NK-92 treated with Interleukin-12 subunit alpha and Interleukin-12 subunit beta, amount 100 ng/mL, for 24 hours (cell line): Measurements from ENCODE around the gene NGEF.

Experiments used
- DNase-seq: peaks from one replicate; lab custom pipeline; 2025; lab: John Stamatoyannopoulos, UW

The NGEF gene

GRCh38 chr2:232966122-232966521, 46.9 kb downstream of the NGEF start:
- no peak for DNase-seq

DNA sequence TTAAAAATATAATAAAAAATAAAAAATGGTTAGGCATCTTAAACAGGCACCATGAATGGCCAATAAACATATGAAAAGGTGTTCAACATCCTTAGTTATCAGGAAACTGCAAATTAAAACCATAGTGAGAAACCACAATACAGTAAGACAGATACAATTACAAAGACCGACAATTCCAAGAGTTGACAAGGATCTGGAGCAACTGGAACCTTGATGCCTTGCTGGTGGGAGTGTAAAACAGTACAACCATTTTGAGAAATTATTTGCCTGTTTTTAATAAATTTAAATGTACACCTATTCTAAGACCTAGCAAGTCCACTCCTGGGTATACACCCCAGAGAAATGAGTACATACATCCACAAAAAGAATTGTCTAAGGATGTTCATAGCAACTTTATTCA, 49.1 kb downstream of the NGEF start:
- no peak for DNase-seq

DNA sequence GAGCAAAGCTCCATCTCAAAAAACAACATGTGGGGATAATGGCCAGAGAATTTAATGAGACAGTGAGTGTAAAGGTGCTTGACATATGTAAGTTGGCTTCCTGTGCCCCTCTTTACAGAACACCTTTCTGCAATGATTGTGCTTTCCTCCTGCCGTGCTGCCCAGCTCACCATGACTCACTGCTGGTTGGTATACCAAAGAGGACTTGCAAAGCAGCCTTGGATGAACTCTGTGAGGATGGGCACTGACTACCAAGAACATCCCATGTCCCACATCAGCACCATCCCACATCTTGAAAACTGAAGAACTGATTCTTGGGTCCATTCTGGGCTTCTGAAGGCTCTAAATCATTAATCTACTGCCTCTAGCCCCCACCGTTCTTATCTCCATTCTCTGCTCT, 52.2 kb downstream of the NGEF start:
- DNase-seq = no peak

GRCh38 chr2:232959139-232959538, 53.9 kb downstream of the NGEF start:
- no peak for DNase-seq

GRCh38 chr2:232957657-232958090, 55.4 kb downstream of the NGEF start:
- DNase-seq = no peak

- DNase-seq = no peak
Measured at GRCh38 chr2:232955856-232956255, 57.2 kb downstream of the NGEF start.

DNA sequence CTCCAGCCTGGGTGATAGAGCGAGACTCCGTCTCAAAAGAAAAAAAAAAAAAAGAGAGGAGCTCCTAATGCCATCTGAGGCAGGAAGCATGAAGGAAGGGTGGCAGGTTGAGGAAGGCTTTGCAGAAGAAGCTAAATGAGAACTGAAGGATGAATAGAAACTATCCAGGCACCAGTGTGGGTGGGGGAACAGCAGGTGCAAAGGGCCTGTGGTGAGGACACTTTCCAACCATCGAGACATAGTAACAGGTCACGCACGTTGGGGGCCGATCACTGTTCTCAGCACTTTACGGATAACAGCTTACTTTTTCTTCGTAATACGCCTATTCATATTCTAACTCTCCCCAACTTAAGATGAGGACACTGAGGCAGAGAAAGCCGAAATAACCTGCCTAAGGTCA, 58.4 kb downstream of the NGEF start:
- DNase-seq = no peak

- DNase-seq = no peak
Measured at GRCh38 chr2:232951891-232952290, 61.2 kb downstream of the NGEF start.

DNA sequence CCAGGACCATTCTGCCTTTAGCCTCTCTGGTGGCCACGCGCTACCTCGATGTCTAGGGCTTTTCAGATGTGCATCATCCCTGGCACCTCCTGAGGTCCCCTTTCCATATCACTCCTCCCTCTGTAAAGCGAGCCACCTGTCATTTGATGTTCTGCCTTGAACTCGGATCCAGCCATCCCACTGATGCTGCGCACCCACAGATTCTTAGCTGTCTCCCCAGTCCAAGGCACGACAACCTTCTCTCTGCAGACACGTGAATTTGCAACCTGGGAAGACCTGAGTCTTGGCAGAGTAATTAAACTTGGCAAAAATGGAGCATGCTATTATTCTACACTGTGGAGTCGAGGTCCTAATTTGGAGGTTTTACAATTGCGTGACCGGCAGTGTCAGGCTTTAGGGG, 61.9 kb downstream of the NGEF start:
- no peak for DNase-seq

- no peak for DNase-seq
Measured at GRCh38 chr2:232950751-232951150, 62.3 kb downstream of the NGEF start.

DNA sequence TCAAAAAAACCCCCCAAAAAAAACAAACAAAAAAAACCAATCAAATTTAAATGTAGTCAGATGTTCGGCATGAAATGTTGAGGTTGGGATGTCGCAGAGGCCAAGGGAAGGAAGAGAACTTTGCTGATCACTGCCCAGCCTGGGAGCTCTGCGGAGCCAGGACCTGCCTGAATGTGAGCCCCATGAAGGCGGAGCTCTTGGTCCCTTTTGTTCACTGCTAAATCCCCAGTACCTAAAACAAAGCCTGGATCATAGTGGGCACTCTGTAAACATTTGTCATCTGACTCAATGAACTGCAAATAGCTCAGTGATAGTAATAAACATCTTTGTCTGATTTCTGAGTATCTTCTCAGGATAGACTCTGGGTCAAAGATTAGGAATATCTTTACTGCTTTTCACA, 64.0 kb downstream of the NGEF start:
- DNase-seq = no peak

- DNase-seq = no peak
Measured at GRCh38 chr2:232942831-232943230, 70.2 kb downstream of the NGEF start.

- DNase-seq = no peak
Measured at GRCh38 chr2:232941912-232942594, 71.0 kb downstream of the NGEF start.

- no peak for DNase-seq
Measured at GRCh38 chr2:232941400-232941799, 71.7 kb downstream of the NGEF start.

- DNase-seq = no peak
Measured at GRCh38 chr2:232940724-232941123, 72.3 kb downstream of the NGEF start.

DNA sequence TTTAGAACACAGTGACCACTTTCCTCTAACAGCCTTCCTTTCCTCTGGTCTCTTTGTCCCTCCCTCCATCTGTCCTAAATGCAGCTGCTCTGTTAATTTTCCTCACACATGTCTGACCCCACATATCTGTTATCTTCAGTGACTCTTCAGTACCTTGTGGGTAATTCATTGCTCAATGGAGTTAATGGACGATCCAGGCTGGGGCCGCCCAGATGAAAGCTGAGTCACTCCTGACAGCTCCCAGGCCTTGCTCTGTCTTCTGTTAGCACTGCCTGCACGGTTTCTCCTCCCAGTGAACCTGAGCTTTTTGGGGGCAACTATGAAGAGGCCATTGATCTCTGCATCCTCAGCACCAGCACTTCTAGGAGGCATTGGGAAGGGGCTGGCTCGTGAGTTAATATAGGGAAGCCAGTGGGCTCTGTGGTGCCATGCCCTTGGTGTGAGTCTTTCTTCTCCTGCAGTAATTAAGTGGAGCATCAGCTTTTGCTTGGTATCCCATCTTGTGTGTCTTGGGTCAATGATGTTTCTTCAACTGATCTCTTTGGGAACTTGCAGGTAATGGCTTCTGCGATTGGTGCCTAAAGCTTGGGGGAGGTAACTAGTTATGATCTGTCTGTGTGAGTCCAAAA, 75.7 kb downstream of the NGEF start:
- DNase-seq = no peak

- DNase-seq = no peak
Measured at GRCh38 chr2:232931636-232932035, 81.4 kb downstream of the NGEF start.

GRCh38 chr2:232930059-232930400, 83.0 kb downstream of the NGEF start:
- DNase-seq = no peak

DNA sequence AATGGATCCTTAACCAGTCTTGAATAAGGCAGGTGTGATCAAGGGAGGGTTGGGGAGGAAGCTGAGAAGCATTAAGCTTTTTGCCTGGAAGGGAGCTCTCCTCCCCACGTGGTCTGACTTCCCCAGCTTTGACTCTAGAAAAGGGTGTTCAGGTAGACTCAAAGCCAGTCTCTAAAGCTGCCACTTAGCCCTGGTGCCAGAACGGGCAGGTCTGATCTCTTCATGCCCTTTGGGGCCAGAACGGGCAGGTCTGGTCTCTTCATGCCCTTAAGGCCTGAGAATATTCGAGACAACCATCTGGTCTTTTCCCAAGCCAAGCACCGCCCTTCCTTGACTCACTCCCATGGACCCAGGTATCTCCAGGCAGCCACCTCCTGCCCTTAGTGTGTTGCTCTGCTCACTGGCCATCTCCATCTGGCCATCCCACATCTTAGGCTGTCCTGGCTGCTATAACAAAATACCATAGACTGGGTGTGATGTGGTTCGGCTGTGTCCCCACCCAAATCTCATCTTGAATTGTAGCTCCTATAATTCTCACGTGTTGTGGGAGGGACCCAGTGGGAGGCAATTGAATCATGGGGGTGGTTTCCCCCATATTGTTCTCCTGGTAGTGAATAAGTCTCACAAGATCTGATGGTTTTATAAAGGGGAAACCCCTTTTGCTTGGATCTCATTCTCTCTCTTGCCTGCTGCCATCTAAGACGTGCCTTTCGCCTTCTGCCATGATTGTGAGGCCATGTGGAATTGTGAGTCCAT, 83.6 kb downstream of the NGEF start:
- no peak for DNase-seq

- no peak for DNase-seq
Measured at GRCh38 chr2:232928551-232929302, 84.3 kb downstream of the NGEF start.

DNA sequence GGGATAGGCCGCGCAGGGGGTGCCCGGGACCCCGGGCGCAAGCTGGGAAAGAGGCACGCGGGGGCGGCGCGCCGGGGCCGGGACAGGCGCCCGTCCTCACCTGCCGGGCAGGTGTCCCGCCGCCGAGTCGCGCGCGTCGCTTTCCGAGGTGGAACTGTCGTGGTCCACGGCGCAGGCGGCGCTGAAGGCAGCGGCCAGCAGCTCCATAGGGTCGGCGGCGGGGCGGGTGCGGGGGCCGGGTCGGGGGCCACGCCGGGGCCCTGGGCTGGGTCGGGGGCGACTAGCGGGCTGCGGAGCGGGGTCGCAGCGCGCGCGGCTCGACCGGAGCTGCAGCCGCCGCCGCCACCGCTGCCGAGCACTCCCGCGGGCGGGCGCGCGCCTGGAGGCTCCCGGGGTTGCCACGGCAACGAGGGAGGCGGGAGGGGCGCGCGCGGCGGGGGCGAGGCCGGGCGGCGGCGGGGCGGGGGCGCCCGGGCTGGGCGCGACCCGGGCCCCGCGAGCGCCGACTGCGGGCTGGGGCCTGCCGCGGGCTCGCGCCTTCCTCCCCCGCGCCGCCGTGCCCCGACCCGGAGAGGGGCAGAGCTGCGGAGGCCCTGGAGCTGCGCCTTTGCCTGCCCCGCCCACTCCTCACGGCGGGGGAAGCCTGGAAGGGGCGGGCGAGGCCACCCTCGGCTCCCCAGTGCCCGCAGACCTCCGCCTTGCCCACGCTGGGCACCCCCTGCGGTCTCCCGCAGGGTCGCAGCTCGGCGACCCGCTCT, 85.1 kb downstream of the NGEF start:
- no peak for DNase-seq
